Epithelial cell of proximal tubule (primary cell): Measurements from ENCODE around the gene MORC2. TPM values are rescaled to one million over a fixed set of nuclear protein-coding genes. Genes with fewer than 3 reads are reported as not detected.

Source experiments
- DNase-seq: peaks from one replicate; pipeline ENCODE4 v3.0.0-alpha.2; 2011; ENCODE audit warnings: low read depth
- H3K4me3 ChIP-seq: 2 replicates; pipeline ENCODE4 v1.5.1; 2011; ENCODE audit warnings: low read depth, mild to moderate bottlenecking, low read length
- total RNA-seq: library from RNA; depleted of rRNA; stranded (reverse); fragments of >200 nt; gene quantifications from 2 replicates; pipeline ENCODE4 v1.2.3, GENCODE V29; 2015
- TF ChIP-seq, protein P1 (sequence below): conservative IDR thresholded peaks from 2 replicates; pipeline ENCODE4 v1.5.1; 2012; ENCODE audit warnings: low read depth, mild to moderate bottlenecking, low read length

MORC2 gene
- total RNA-seq, 1 donor from 2014 or later: 7.1 TPM

DNA sequence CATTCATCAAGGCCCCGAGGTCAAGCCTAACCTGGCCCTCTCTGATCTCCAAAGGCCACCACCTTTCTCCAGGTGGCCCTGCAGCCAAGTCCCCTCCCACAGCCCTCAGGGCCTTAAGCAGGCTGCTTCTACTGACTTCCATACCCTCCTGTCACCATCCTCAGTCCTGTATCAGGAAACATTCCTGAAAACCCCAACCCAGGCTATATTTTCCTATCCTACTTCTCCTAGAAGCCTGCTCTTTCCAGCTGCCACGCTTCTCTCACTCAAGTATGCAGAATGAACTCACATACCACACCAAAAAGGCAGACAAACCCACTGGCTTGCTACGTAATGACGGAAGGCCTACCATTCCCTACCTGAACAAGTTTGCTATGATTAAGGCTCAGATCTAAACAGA, 23.6 kb downstream of the MORC2 start:
- no peak overlapping the region for H3K4me3 ChIP-seq
- no peak for DNase-seq
- TF ChIP-seq, protein P1, sequence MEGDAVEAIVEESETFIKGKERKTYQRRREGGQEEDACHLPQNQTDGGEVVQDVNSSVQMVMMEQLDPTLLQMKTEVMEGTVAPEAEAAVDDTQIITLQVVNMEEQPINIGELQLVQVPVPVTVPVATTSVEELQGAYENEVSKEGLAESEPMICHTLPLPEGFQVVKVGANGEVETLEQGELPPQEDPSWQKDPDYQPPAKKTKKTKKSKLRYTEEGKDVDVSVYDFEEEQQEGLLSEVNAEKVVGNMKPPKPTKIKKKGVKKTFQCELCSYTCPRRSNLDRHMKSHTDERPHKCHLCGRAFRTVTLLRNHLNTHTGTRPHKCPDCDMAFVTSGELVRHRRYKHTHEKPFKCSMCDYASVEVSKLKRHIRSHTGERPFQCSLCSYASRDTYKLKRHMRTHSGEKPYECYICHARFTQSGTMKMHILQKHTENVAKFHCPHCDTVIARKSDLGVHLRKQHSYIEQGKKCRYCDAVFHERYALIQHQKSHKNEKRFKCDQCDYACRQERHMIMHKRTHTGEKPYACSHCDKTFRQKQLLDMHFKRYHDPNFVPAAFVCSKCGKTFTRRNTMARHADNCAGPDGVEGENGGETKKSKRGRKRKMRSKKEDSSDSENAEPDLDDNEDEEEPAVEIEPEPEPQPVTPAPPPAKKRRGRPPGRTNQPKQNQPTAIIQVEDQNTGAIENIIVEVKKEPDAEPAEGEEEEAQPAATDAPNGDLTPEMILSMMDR: no peak

DNA sequence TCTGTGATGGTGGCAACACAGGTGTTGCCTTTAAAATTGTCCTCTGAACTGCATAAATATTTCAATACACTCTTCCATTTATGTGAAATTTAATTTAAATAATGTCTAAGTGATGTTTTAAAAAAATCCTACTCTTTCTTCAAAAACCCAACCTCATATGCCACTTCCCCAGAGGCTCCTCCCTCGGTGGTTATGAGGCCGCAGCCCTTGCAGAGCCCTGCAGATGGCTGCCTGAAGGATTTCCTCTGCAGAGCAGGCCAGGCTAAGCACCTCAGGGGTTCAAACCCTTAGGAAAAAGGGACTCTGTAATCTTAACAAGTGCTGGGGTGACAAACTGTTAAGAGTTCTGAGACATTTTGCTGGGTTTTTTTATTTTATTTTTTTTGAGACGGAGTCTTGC, 25.2 kb downstream of the MORC2 start:
- TF ChIP-seq, protein P1: no peak
- no peak overlapping the region for H3K4me3 ChIP-seq
- no peak for DNase-seq

DNA sequence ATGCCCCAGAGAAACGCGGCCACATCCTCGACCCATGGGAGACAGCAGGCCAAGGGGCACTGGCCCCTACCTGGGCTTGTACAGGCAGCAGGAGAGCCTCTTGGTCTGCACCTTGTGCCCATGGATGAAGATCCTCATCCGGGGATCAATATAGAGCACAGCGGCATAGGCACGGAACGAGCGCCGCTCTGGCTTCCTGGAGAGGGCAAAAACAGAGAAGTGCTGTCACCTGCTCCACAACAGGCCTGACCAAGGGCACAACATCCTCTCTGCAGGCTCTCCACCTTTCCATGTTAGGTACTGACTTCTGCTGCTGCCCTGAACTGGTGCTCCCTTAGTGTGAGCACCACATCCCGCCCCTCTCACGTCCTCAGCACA, 27.2 kb downstream of the MORC2 start:
- TF ChIP-seq, protein P1: no peak
- H3K4me3 ChIP-seq: no peak overlapping the region
- no peak for DNase-seq

GRCh38 chr22:30940685-30941362, 27.8 kb downstream of the MORC2 start:
- H3K4me3 ChIP-seq: no peak overlapping the region
- TF ChIP-seq, protein P1: no peak
- no peak for DNase-seq

GRCh38 chr22:30934053-30934452, 34.5 kb downstream of the MORC2 start:
- DNase-seq: no peak
- TF ChIP-seq, protein P1: no peak
- H3K4me3 ChIP-seq: no peak overlapping the region

- TF ChIP-seq, protein P1: no peak
- no peak for DNase-seq
- H3K4me3 ChIP-seq: no peak overlapping the region
These were observed 35.1 kb downstream of the MORC2 start for GRCh38 chr22:30933457-30933856.

- no peak overlapping the region for H3K4me3 ChIP-seq
- TF ChIP-seq, protein P1: no peak
- DNase-seq: no peak
These were observed 35.9 kb downstream of the MORC2 start for GRCh38 chr22:30932661-30933060.
